Adipocyte (in vitro differentiated cells): Measurements from ENCODE around the gene NR1I3.
"Not testable (repeated sequence)": the region's sequence is repeated elsewhere in the genome, so short reads cannot be mapped to it uniquely, and the experiment has no call there.

Experiments used
- DNase-seq: peaks from one replicate; pipeline ENCODE4 v3.0.0-alpha.2; 2015; ENCODE audit warnings: low read depth
- H3K27me3 ChIP-seq: replicated peaks from 2 replicates; pipeline ENCODE4 v1.7.0; 2013; ENCODE audit warnings: mild to moderate bottlenecking, low read length, moderate library complexity; ENCODE audit not compliant: control insufficient read depth, insufficient read depth
- H3K36me3 ChIP-seq: 2 replicates; pipeline ENCODE4 v1.7.0; 2013; ENCODE audit warnings: low read length, mild to moderate bottlenecking, moderate library complexity; ENCODE audit not compliant: control insufficient read depth, insufficient read depth, severe bottlenecking
- H3K4me1 ChIP-seq: 2 replicates; pipeline ENCODE4 v1.7.0; 2013; ENCODE audit warnings: mild to moderate bottlenecking, low read length, moderate library complexity; ENCODE audit not compliant: control insufficient read depth, insufficient read depth
- H3K4me3 ChIP-seq: 2 replicates; pipeline ENCODE4 v1.7.0; 2013; ENCODE audit warnings: mild to moderate bottlenecking, low read length, moderate library complexity
- H3K9ac ChIP-seq: 2 replicates; pipeline ENCODE4 v1.7.0; 2013; ENCODE audit warnings: mild to moderate bottlenecking, low read length, moderate library complexity
- H3K9me3 ChIP-seq: 2 replicates; pipeline ENCODE4 v1.7.0; 2013; ENCODE audit warnings: mild to moderate bottlenecking, low read length, moderate library complexity; ENCODE audit not compliant: control insufficient read depth

The NR1I3 gene

GRCh38 chr1:161250100-161250499, 12.1 kb upstream of the NR1I3 start:
- not testable (repeated sequence) for H3K4me1 ChIP-seq, H3K4me3 ChIP-seq, DNase-seq, H3K36me3 ChIP-seq, H3K9ac ChIP-seq, H3K9me3 ChIP-seq
- peaks cover 20% of the 10 kb centered on the region for H3K27me3 ChIP-seq

DNA sequence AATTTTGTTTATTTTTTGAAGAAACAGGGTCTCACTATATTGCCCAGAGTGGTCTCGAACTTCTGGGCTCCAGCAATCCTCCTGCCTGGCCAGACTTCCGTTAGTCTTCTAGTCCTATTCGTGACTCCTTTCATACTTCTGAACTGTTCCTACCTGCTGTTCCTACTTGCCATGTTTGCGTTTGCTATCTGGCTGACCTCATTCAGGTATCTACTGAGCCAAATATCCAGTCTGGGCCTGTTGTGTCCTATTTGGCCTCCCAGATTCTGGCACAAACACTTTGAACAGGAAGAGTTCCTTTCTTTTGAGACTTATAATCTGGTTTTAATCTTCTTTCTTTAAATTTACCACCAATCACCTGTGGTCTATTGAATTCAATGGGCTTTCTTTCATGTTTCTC, 6.9 kb upstream of the NR1I3 start:
- Histone ChIP-seq H3K36me3 (no peaks in the 10 kb centered on the region), H3K27me3 (no peaks in the 10 kb centered on the region), H3K9me3 (no peaks in the 10 kb centered on the region), H3K9ac (no peak overlapping the region), H3K4me3 (no peak overlapping the region), H3K4me1 (no peaks in the 10 kb centered on the region)
- DNase-seq = no peak

DNA sequence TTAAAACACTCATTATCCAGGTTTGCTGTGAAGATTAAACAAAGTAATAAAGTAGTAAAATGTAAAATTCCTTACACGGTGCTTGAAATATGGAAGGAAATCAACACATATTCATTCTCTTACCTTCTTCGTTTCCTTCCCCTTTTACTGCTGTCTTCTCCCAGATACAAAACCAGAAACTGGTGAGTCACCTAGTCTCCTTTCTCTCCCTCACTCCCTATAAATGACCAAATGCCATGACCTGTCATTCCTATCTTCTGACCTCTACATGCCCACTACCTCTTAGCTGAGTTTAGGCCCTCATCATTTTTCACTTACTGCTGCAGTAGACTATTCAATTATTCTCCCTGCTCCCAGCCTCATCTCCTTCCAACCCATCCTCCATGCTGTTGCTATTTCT, 4.3 kb upstream of the NR1I3 start:
- H3K36me3 ChIP-seq = no peaks in the 10 kb centered on the region
- DNase-seq = no peak
- no peak overlapping the region for H3K9ac ChIP-seq
- no peaks in the 10 kb centered on the region for H3K4me1 ChIP-seq
- no peaks in the 10 kb centered on the region for H3K9me3 ChIP-seq
- H3K4me3 ChIP-seq = no peak overlapping the region
- H3K27me3 ChIP-seq = no peaks in the 10 kb centered on the region

- DNase-seq = no peak
- no peaks in the 10 kb centered on the region for H3K9me3 ChIP-seq
- H3K9ac ChIP-seq = no peak overlapping the region
- no peaks in the 10 kb centered on the region for H3K4me1 ChIP-seq
- no peaks in the 10 kb centered on the region for H3K36me3 ChIP-seq
- no peak overlapping the region for H3K4me3 ChIP-seq
- H3K27me3 ChIP-seq = no peaks in the 10 kb centered on the region
Observed at GRCh38 chr1:161241682-161242081, 3.7 kb upstream of the NR1I3 start.

GRCh38 chr1:161235957-161236775, 1.8 kb downstream of the NR1I3 start:
- DNase-seq = no peak
- Histone ChIP-seq H3K4me1 (no peaks in the 10 kb centered on the region), H3K9me3 (no peaks in the 10 kb centered on the region), H3K9ac (no peak overlapping the region), H3K27me3 (peaks cover 4% of the 10 kb centered on the region), H3K36me3 (no peaks in the 10 kb centered on the region), H3K4me3 (no peak overlapping the region)

DNA sequence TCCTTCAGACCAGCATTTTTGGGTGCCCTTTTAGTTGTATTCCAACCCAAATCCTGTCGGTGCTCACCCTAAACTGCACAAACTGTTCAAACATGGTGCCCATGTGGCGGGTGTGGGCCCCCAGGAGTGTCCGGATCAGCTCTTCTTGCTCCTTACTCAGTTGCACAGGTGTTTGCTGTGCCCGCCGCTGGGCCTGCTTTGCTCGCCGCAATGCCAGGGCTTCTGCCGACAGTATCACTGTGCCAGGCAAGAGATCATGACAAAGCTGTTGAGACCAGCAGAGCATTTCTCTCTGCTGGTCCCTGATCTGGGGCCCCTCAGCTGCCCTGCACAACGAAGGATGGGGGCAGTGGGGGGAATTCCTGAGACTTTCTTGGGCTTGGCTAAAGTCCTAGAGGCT, 4.9 kb downstream of the NR1I3 start:
- Histone ChIP-seq H3K9ac (no peak overlapping the region), H3K4me3 (no peak overlapping the region), H3K27me3 (peaks cover 4% of the 10 kb centered on the region), H3K36me3 (peaks cover 23% of the 10 kb centered on the region), H3K4me1 (no peaks in the 10 kb centered on the region), H3K9me3 (no peaks in the 10 kb centered on the region)
- DNase-seq = no peak

DNA sequence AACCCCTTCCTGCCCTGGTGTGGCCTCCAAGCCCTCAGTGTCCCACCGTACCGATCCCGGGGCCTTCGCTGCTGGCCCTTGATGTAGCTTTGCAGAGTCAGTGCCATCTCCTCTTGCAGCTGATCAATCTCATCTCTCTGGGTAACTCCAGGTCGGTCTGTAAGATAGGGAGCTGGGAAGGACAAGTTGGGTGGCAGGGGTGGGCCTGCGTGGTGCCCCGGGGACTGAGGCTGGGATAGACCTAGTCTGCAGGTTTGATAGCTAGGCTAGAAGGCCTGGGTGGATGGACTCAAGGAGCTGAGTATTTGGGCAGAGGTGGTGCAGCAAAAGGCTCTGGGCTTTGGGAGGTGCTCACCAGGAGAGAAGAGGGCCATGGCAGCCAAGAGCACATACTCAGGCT, 7.2 kb downstream of the NR1I3 start:
- Histone ChIP-seq H3K27me3 (no peaks in the 10 kb centered on the region), H3K9ac (no peak overlapping the region), H3K9me3 (no peaks in the 10 kb centered on the region), H3K36me3 (peaks cover 26% of the 10 kb centered on the region), H3K4me3 (no peak overlapping the region), H3K4me1 (peaks cover 9% of the 10 kb centered on the region)
- DNase-seq = no peak

- Histone ChIP-seq H3K27me3 (no peaks in the 10 kb centered on the region), H3K36me3 (peaks cover 26% of the 10 kb centered on the region), H3K4me3 (no peak overlapping the region), H3K4me1 (peaks cover 14% of the 10 kb centered on the region), H3K9ac (no peak overlapping the region), H3K9me3 (no peaks in the 10 kb centered on the region)
- no peak for DNase-seq
Observed at GRCh38 chr1:161229896-161230295, 8.1 kb downstream of the NR1I3 start.

GRCh38 chr1:161228032-161228431, 10.0 kb downstream of the NR1I3 start:
- no peak for DNase-seq
- Histone ChIP-seq H3K36me3 (peaks cover 26% of the 10 kb centered on the region), H3K9me3 (no peaks in the 10 kb centered on the region), H3K4me3 (no peak overlapping the region), H3K4me1 (peaks cover 14% of the 10 kb centered on the region), H3K9ac (no peak overlapping the region), H3K27me3 (no peaks in the 10 kb centered on the region)

DNA sequence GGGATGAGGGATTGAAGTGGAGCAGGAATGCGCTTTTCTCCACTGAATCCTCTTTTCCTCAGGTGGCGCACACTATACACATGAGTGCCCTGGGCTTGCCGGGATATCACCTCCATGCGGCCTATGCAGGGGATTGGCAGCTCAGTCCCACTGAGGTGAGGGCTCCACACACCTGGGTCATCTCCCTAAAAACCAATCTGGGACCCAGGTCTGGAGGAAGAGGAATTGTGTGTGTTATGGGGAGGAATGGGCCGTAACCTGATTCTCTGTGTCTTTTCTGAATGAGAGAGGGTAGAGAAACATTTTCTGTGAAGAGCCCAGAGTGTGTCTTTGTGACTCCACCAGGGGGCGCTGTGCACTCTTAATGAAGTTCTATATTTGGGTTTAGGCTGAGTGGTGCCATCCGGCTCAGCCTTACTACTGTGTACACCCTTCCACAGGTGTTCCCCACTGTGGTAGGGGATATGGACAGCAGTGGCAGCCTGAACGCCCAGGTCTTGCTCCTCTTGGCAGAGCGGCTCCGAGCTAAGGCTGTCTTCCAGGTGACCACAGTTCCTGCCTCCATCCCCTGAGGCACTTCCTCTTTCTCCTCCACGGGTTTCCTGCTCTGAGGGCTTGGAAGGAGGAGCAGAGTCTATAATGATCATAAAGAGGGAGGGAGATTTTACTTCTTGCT, 10.7 kb downstream of the NR1I3 start:
- peak overlapping the region; percentile 93 for H3K4me3 ChIP-seq
- peaks cover 26% of the 10 kb centered on the region for H3K36me3 ChIP-seq

DNA sequence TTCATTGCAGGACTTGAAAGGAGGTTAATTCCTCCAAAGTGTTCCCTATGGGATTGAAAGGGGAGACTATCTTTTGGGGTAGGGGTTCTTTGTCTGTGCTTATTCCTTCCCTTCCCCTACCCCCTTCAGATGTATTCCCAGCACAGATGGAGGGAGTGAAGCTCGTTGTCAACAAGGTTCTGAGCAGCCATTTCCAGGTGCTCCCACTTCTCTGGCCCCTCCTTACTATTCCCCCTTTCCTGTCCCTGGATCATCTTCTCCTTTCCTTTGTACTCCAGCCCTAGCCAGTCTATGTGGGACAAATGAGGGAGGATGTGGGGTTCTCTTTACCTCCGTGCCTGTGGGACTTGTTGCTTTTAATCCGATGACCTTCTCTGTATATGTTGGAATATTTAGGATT, 11.2 kb downstream of the NR1I3 start:
- Histone ChIP-seq H3K36me3 (peaks cover 26% of the 10 kb centered on the region), H3K4me1 (peaks cover 21% of the 10 kb centered on the region), H3K4me3 (peak overlapping the region; percentile 93), H3K27me3 (no peaks in the 10 kb centered on the region), H3K9ac (peak overlapping the region; percentile 90), H3K9me3 (no peaks in the 10 kb centered on the region)
- no peak for DNase-seq

More for the DNA sequence above, 10.7 kb downstream of the NR1I3 start:
- Histone ChIP-seq H3K4me1 (peaks cover 17% of the 10 kb centered on the region), H3K27me3 (no peaks in the 10 kb centered on the region), H3K9ac (peak overlapping the region; percentile 90), H3K9me3 (no peaks in the 10 kb centered on the region)
- DNase-seq = peak; percentile 94
